Measurements from ENCODE around the gene AGXT.

AGXT gene

GRCh38 chr2:240916571-240917008, 48.0 kb downstream of the AGXT start:
- DNase-seq = peak; percentile 95

GRCh38 chr2:240917009-240917683, 48.5 kb downstream of the AGXT start:
- DNase-seq = no peak

GRCh38 chr2:240917684-240918257, 49.1 kb downstream of the AGXT start:
- no peak for DNase-seq

GRCh38 chr2:240918258-240919091, 49.9 kb downstream of the AGXT start:
- DNase-seq = no peak

- DNase-seq = no peak
Measured at GRCh38 chr2:240919161-240919781, 50.6 kb downstream of the AGXT start.

GRCh38 chr2:240919786-240920782, 51.5 kb downstream of the AGXT start:
- no peak for DNase-seq

GRCh38 chr2:240920783-240921231, 52.2 kb downstream of the AGXT start:
- no peak for DNase-seq

GRCh38 chr2:240921311-240921994, 52.8 kb downstream of the AGXT start:
- peak; percentile 96 for DNase-seq

GRCh38 chr2:240921995-240922244, 53.3 kb downstream of the AGXT start:
- DNase-seq = no peak

GRCh38 chr2:240922245-240922981, 53.8 kb downstream of the AGXT start:
- DNase-seq = no peak

GRCh38 chr2:240922982-240923537, 54.4 kb downstream of the AGXT start:
- DNase-seq = peak; percentile 41

- no peak for DNase-seq
Measured at GRCh38 chr2:240925191-240925567, 56.6 kb downstream of the AGXT start.

- no peak for DNase-seq
Measured at GRCh38 chr2:240925568-240926515, 57.2 kb downstream of the AGXT start.

- DNase-seq = peak; percentile 16
Measured at GRCh38 chr2:240926516-240927389, 58.1 kb downstream of the AGXT start.

- DNase-seq = no peak
Measured at GRCh38 chr2:240927390-240927781, 58.8 kb downstream of the AGXT start.

GRCh38 chr2:240928476-240929363, 60.1 kb downstream of the AGXT start:
- no peak for DNase-seq

GRCh38 chr2:240929364-240930095, 60.9 kb downstream of the AGXT start:
- no peak for DNase-seq

Measured in fibroblast of skin of right biceps (primary cell).